ENCODE results near the gene CADPS2.

Gene CADPS2

DNA sequence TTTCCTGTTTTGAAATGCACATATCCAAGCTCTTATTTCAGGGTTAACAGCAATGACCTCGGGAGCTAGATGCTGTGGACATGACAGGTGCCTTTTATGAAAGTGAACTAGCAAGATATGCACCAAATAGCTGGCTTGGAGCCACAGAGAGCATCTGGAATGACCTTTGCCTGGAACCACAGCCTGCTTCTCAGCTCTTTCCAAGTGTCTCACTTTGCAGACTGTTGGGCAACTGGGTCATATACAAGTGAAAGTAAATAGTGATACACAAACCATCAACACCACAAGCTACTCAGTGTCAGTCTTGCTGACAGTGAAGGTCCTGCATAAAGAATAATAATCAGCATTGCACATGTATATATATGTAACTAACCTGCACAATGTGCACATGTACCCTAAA is 370.9 kb downstream of the CADPS2 start:
- peak; percentile 26 for DNase-seq

DNA sequence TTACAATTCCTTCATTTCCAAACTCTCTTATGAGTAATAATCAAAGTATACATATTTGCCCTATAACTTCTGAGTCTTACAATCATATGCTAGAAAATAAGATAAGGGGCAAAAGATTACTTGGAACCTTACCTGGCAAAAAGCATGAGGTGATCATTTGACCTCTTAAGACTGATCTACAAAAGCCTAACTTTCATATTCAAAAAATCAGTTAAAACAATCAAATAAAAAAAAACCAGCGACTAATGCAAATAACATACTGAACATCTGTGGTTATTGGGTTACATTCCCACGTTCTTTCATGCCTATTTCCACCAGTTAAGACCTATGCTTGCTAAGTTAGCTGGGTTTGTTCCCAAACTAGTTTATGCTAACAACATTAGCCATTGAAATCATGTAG is 375.0 kb downstream of the CADPS2 start:
- DNase-seq = no peak

DNA sequence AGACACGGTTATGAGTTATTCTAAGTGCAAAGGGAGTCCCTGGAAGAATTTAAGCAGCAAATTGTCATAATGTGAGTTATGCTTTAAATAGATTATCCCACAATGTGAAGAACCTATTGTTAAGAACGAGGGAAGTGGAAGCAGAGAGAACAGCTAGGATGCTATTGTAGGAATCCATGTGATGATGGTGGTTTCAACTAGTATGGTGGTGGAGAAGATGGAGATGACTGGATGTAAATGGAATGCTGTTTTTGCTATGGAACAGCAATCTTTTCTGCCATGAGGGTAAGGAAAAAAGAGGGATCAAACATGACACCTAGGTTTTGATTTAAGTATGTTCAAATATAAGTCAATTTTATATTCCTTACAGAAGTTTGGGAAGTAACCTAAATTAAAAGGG is 378.7 kb downstream of the CADPS2 start:
- no peak for DNase-seq

DNA sequence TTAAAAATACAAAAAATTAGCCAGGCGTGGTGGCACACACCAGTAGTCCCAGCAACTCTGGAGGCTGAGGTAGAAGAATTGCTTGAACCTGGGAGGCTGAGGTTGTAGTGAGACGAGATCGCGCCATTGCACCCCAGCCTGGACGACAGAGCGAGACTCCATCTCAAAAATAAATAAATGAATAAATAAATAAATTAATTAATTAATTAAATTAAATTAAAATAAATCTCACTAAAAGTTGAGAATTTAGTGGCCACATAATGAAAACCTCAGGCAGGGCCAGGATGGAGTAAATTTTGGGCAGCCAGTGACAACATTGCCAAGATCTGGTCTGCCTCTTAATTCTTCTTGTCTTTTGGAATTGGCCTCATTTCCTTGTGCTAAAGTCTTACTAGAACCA is 394.3 kb downstream of the CADPS2 start:
- no peak for DNase-seq

DNA sequence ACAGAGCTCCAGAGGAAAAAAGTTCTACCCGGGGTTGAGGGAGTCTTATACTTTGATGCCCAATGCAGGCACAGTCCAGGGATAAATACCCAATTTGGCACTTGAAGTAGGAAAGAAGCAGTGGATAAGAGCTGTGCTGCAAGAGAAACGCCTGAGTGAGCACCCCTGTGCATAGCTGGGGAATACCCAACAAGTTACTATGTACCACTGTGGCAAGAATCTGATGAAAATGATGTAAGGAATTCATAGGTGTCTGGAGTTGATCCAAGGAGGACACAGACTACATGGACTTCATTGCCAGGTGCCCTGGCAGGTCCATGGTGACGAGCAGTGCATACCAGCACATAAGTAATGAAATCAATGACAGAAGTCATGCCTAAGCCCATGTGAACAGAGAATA is 398.0 kb downstream of the CADPS2 start:
- no peak for DNase-seq

DNA sequence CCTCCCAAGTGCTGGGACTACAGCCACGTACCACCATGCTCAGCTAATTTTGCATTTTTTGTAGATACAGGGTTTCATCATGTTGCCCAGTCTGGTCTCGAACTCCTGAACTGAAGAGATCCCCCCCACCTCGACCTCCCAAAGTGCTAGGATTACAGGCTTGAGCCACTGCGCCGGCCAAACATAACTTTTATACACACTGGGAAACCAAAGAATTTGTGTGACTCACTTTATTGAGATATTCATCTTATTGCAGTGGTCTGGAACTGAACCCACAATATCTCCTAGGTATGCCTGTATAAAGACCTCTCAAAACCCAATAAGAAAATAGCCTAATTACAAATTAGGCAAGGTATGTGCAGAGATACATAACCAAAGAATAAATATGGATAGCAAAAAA is 399.1 kb downstream of the CADPS2 start:
- no peak for DNase-seq

DNA sequence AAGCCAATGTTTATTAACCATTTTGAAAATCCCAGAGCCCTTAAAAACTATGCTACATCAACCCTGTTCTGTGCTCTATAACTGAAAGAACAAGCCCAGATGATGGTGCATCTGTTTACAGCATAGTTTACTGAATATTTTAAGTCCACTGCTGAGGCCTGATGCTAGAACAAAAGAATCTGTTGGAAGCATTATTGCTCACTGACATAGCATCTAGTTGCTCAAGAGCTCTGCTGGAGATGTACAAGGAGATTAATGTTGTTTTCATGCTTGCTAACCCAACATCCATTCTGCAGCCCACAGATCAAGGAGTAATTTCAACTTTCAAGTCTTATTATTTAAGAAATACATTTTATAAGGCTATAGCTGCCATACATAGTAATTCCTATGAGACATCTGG is 400.4 kb downstream of the CADPS2 start:
- DNase-seq = no peak

DNA sequence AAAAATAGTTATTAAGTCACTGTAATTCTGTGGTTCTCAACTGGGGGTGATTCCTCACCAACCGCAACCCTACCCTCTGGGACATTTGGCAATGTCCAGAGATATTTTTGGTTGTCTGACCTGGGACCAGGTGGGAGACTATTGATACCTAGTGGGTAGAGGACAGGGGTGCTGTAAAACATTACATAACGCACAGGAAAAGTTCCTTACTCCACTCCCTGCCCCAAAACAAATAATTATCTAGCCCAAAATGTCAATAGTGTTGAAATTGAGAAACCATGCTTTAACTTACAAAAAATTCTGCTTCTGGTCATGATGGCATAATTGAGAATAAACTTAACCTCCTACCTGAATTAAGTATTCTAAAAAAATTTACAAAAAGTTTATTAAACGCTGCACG is 404.0 kb downstream of the CADPS2 start:
- DNase-seq = no peak

DNA sequence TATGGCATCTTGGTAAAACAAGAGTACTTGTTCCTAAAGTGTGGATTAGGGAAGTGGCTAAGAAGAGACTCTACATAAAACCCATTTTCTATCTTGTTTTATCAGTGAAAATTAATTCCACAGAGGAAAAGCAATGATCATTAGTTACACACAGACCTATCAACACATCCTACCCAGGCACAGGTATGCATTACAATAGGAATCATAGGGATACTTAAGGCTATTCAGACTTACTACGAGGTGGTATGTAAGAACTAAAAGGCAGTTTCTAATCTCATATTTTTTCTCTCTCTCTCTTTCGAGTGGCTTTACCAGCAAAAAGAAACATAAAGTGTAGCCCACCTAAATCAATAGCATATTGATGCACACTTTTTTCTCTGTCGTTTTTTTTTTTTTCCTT is 415.4 kb downstream of the CADPS2 start:
- DNase-seq = no peak

DNA sequence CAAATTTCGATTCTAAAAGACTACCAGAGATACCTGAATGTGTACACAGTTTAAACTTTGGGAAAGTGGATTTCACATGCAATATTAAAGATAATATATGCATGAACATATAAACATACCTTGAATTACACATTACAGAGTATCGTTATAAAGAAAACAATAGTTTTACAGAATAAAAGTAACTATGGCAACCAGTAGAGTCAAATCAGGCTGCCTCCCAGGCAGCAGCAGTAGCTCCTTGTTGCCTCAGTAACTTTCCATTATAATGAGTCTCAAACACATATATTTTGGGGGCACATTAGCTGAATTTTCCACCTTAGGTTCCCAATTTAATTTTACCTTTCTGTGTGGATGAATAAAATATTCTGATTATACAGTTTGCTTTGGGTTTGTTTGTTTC is 417.3 kb downstream of the CADPS2 start:
- DNase-seq = no peak

DNA sequence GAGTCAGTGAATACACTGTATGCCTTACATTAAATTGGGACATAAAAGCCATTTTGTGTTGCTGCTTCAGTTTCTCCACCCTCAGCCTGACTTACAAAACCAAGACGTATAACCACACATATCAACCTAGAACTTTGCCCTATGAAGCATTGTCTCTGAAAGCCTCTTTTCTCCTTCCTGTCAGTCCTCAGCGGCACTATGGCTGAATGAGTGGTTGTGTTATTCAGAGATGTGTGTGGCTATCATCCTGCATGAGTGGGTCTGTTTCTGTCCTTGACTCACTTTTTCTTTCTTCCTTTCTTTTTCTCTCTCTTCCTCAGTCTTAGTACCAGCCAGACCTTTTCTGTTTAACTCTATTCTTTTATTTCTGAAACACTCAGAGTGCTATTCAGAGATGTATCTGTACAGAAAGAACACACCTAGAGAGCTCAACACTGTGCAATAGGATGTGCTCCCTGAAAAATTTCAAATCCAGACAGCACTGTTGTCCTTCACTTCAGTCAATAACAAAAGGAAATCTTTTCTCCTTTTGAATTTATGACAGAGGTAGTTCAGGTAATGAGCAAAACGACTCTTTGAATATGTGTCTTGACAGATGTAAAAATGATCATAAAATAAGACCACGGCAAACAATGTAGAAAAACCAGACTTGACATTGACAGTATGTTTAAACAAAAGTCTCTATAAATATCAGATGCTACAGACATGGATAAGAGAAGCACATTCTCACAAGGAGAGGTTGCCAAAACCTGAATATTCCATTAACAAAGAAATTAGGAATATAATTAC is 418.4 kb downstream of the CADPS2 start:
- DNase-seq = no peak

DNA sequence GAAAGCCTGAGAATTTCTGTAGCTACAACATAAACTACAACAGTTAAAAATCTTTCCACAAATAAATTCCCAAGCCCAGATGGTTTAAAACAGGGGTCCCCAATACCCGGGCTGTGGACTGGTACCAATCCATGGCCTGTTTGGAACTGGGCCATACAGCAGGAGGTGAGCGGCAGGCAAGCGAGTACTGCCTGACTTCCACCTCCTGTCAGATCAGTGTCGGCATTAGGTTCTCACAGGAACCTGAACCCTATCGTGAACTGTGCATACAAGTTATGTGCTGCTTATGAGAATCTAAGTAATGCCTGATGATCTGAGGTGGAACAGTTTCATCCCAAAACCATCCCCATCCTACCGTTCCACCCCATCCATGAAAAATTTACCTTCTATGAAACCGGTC is 421.0 kb downstream of the CADPS2 start:
- no peak for DNase-seq

DNA sequence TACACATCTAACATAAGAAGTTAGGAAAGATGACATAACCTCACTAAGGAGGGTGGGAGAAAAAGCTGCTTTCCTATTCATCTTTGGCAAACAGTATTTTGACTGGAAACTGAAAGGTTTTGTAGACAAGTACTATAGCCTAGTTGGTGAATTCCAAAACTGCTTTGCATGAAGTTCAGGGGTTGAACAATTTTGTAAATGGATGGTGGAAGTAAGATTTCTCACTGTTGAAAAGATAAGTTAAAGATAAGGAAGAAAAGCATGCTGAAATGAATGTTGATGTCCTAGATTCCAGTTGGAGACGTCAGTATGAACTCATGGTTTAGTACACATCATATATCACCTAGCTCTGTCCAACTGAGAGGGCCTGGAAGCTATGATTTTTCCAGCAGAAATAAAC is 422.6 kb downstream of the CADPS2 start:
- no peak for DNase-seq

DNA sequence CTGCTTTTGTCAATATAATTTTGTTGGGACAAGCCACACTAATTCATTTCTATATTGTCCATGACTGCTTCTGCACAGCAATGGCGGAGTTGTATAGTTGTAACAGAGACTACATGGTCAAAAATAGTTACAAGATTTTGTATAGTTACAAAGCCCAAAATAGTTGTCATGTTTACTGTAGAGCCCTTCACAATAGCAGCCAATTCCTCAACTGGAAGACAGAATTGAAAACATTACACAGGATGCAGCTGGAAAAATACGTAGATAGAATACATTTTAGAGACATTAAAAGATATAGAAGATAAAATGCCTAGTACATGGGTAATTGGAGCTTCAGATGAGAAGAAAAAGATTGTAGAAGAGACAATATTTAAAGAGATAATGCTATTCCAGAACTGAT is 425.3 kb downstream of the CADPS2 start:
- DNase-seq = no peak

DNA sequence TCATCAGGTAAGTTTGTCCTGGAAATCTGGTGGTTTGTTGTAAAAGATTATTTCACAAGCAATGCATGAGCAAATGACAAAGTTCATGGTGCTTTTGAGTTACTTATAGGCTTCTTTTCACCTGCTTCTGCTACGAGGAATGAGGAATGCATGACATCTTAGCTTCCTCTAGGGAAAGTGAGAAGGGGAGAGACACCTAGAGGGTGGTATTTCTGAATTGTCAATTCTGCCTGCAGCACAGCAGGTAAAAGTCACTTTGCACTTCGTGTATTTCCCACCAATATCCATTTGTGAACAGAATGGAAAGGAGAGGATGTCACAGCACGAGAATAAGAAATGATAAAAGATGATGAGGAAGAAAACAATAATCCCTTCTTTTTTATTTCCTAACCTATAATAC is 428.3 kb downstream of the CADPS2 start:
- no peak for DNase-seq

DNA sequence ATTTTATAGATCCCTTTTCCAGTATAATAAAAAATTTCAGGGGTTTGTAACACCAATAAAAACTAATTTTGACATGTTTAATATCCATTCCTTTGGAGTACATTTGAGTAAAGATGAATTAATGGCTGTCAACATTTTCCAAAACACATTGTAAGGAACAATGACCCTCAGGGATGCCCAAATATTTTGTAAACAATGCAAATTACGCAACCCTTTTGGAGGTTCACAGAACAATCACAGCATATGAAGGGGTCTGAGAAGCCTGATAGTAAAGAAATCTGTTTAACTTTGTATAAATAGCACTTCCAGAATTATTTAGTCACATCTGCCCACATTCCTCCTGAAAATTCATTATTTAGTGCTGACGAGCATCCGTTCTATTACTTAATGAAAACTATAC is 428.9 kb downstream of the CADPS2 start:
- no peak for DNase-seq

DNA sequence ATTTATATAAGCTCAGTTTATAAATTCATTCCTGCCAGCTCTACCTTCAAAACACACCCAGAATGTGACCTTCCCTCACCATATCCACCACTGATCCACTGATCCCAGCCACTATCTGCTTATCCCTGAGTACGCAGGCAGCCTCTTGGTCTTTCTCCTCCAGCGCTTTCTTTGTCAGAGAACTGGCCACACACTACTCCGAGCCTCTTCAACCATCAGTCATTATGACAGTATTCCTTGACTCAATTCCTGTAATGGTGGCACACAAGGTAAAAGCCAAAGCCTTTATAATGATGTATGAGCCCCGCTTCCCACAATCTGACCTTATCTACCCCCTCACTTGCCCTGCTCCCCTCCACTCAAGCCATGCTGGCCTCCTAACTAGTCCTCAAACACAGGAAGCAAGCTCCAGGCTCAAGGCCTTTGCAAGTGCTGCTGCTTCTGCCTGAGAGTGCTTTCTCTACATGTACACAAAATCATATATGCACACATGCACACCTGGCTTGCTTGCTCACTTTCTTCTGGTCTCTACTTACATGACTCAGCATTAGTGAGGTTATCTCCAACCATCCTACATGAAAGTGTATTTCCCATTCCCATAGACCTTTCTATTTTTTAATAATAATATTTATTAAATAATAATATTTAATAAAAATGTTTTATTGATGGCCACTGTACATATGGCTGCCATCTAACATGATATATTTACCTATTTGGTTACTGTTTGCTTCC is 431.3 kb downstream of the CADPS2 start:
- peak; percentile 7 for DNase-seq

DNA sequence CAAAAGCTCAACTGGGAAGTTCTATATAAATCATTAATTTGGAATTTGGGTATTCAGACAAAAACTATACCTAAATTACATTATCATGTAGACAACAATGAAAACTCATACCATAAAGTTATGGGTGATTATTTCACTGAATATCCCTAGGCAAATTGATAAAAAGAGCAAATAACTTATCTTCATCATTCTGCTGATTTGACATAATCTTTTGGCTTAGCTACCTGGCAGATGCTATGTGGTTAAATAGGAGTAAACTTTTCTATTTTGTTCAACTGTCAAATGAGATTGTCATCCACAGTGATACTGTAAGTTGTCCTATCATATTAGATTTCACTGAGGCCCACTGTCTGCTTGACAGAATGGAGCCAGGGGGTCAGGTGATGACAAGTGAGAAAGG is 432.8 kb downstream of the CADPS2 start:
- DNase-seq = no peak

DNA sequence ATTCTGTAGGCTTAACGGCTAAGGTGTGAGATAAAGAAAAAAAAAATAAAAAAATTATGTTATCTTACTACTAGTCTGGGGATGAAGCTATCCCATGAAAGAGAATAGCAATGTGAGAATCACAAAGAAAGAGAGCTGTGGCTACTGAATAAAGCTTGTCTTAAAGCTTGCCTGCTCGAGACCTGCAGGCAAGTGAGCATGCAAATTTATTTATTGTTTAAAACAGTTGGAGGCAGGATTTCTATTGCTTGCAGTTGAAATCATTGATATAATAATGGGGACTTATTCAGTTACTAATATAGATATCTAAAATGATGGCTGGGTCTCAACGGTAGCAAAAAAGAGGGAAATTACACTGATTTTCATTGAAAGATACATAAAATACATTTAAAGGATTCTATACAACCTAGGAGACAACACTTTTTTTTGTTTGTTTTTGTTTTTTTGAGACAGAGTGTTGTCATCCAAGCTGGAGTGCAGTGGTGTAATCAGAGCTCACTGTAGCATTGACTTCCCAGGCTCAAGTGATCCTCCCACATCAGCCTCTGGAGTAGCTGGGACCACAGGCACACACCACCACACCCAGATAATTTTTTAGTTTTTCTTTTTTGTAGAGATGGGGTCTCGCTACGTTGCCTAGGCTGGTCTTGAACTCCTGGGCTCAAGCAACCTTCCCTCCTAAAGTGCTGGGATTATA is 437.2 kb downstream of the CADPS2 start:
- DNase-seq = no peak

DNA sequence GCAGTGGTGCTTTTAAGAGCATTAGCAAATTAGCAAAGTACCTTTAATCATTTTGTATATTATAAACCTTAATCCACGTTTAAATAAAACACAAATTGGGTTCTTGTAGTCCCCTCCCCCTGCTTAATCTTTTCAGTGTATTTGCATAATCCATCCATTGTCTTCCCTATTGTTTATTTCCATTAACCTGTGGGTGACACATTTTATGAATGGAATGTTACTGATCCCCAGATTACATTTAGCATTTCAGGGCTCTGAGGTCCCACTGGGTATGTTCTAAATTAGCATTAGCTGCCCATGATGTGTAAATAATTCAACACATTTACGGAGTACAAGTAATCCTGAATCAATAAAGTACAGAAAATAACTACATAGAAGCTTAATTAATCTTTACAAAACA is 443.3 kb downstream of the CADPS2 start:
- DNase-seq = no peak

DNA sequence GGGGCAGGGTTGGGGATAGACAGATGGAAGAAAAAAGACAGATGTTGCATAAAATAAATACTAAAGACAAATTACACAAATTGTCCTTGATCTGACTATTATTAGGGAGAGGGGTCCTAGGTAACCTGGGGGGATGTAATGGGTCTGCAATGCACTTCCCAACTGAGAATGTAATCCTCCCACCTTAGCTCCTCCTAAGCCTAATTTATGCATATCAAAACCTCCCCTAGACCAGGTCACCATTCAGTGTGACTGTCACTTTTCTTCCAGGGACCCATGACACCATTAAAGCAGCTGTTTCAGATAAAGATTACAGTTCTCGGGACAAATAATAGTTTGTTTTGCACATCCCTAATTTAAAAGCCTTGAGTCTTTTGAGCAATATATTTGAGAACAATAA is 447.8 kb downstream of the CADPS2 start:
- no peak for DNase-seq

DNA sequence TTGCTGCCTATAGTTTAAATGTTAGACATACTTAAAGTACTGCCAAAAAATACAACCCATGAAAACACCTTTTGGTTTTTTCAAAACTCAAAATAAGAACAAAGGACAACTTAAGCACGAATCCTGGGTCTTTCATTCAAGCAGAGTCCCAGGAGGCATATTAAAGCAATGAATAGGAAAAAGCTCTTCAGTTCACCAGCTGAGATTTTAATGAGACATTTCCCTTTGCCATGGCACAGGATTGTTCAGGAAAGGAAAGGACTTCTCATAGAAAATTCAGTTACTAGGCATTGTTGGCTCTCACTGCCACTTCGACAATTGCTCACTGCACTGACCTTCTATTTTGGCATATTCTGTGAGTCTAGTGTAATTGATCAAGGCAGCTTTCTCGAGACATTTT is 448.3 kb downstream of the CADPS2 start:
- no peak for DNase-seq

DNA sequence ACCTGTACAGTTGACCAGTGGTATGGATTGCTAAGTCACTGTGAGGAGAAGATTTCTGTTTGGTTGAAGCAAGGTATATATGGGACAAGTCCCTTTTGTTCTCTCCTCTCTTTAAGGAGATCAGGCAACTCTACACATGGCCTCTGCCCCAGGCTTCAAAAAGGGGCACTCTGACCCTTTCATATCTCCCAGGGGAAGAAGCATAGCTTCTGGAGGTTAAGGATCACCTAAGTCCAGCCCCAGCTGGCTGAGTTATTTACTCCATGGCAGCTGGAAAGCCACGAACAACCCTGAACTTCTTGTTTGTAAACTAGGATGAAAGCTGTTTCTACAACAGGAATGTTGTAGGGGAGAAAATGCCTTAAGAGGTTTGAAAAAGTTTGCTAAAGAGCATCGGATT is 452.5 kb downstream of the CADPS2 start:
- DNase-seq = no peak

DNA sequence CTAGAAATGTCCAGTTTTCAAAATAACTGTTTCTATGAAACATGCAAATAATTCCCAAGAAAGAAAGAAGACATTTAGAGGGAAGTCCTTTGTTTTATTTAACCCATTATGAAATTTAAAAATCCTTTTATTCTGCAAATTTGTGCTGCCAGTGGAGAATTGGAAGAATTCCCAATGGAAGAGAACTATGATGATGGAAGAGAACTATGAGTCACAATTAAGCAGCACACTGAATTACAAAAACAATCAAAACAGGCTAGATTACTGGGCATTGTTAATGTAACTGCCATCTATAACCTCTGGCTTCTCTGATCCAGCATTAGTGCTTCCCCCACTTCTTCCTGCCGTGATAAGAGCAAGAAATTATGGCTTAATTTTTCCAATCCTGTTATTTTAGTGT is 455.6 kb downstream of the CADPS2 start:
- no peak for DNase-seq
